K562 (cell line): Measurements from ENCODE around the gene MYOZ1. TPM values are rescaled to one million over a fixed set of nuclear protein-coding genes. Genes with fewer than 3 reads are reported as not detected.

ENCODE experiments used
- BACH1 ChIP-seq: fragments of 200-800 bp; sonication (Bioruptor generic); IDR thresholded peaks from 2 replicates; pipeline ENCODE4 v1.6.1; 2016; ENCODE audit warnings: missing genetic modification characterization, missing compliant biosample characterization
- BRD4 ChIP-seq: fragments of 200-600 bp; sonication (generic); IDR thresholded peaks from 2 replicates; pipeline ENCODE4 v1.6.1; 2017; ENCODE audit warnings: inconsistent platforms
- CREB1 ChIP-seq, 2 experiments: sonication (generic) in 1 of 2; formaldehyde crosslinking in 1 of 2; IDR thresholded peaks; 2 replicates each; pipeline versions ENCODE4 v1.6.1 to v1.8.0; 2012 to 2022; ENCODE audit warnings: inconsistent platforms in 1 of 2, mild to moderate bottlenecking in 1 of 2, missing genetic modification reagents in 1 of 2, moderate library complexity in 1 of 2
- DNMT1 ChIP-seq: fragments of 450-650 bp; IDR thresholded peaks from 2 replicates; pipeline ENCODE4 v1.6.1; 2016; ENCODE audit warnings: antibody characterized with exemption, mild to moderate bottlenecking
- ELF4 ChIP-seq: fragments of 450-650 bp; formaldehyde crosslinking; IDR thresholded peaks from 2 replicates; pipeline ENCODE4 v1.4.0; 2022; ENCODE audit warnings: missing genetic modification characterization
- ERF ChIP-seq: fragments of 450-650 bp; formaldehyde crosslinking; IDR thresholded peaks from 2 replicates; pipeline ENCODE4 v1.4.0; 2020; ENCODE audit warnings: mild to moderate bottlenecking, mixed read lengths
- GABPB2 ChIP-seq: fragments of 250-450 bp; sonication (Bioruptor Pico); conservative IDR thresholded peaks from 2 replicates; pipeline ENCODE4 v1.5.1; 2021; ENCODE audit warnings: mild to moderate bottlenecking
- HMGN3 ChIP-seq: IDR thresholded peaks from 2 replicates; pipeline ENCODE4 v1.6.1; 2011; ENCODE audit warnings: borderline replicate concordance, low read depth, mild to moderate bottlenecking, mixed read lengths, low read length; ENCODE audit not compliant: insufficient read length; ENCODE audit errors: extremely low read depth
- JUN ChIP-seq, 2 experiments: sonication (generic) in 1 of 2; formaldehyde crosslinking in 1 of 2; IDR thresholded peaks; 2 replicates each; pipeline versions ENCODE4 v1.6.1 to v1.8.0; 2012 to 2022; ENCODE audit warnings: borderline replicate concordance in 2 of 2, mild to moderate bottlenecking in 2 of 2, improper control_type of control experiment in 1 of 2, low read depth in 1 of 2, low read length in 1 of 2, missing genetic modification reagents in 1 of 2
- KHSRP ChIP-seq: fragments of 450-650 bp; IDR thresholded peaks from 2 replicates; pipeline ENCODE4 v1.6.1; 2017
- MBD2 ChIP-seq: sonication (generic); IDR thresholded peaks from 2 replicates; pipeline ENCODE4 v1.6.1; 2016; ENCODE audit warnings: low read depth, borderline replicate concordance
- NONO ChIP-seq, 2 experiments: fragments of 200-400 bp in 1 of 2; fragments of 450-650 bp in 1 of 2; formaldehyde crosslinking in 1 of 2; IDR thresholded peaks; 2 replicates each; pipeline ENCODE4 v1.6.1; 2017; ENCODE audit warnings: low read depth in 2 of 2, mild to moderate bottlenecking in 2 of 2, moderate library complexity in 2 of 2, low read length in 1 of 2
- PRPF4 ChIP-seq: fragments of 200-400 bp; formaldehyde crosslinking; IDR thresholded peaks from one replicate; pipeline ENCODE4 v1.6.1; 2017; ENCODE audit warnings: low read length, low read depth, mild to moderate bottlenecking; ENCODE audit not compliant: insufficient read depth, poor library complexity, severe bottlenecking
- SIN3A ChIP-seq, 2 experiments: fragments of 150-350 bp in 1 of 2; IDR thresholded peaks; 2 replicates each; pipeline ENCODE4 v1.6.1; 2011 to 2016; ENCODE audit warnings: borderline replicate concordance in 2 of 2, low read depth in 2 of 2, low read length in 2 of 2, mild to moderate bottlenecking in 2 of 2, moderate library complexity in 2 of 2; ENCODE audit not compliant: control insufficient read depth in 1 of 2
- SMARCA4 ChIP-seq: fragments of 450-650 bp; IDR thresholded peaks from 2 replicates; pipeline ENCODE4 v1.6.1; 2016
- YY1 ChIP-seq, 3 experiments: IDR thresholded peaks; 2 replicates each; pipeline ENCODE4 v1.6.1; 2011; ENCODE audit warnings: low read length in 2 of 3, mild to moderate bottlenecking in 2 of 3, moderate library complexity in 2 of 3, borderline replicate concordance in 1 of 3, control low read depth in 1 of 3, low read depth in 1 of 3; ENCODE audit not compliant: insufficient read depth in 3 of 3, insufficient replicate concordance in 2 of 3, control insufficient read depth in 1 of 3, insufficient read length in 1 of 3; ENCODE audit errors: extremely low read depth in 1 of 3
- ZFPM2 ChIP-seq: fragments of 250-450 bp; sonication (Bioruptor Pico); IDR thresholded peaks from 2 replicates; pipeline ENCODE4 v1.5.1; 2022; ENCODE audit warnings: mild to moderate bottlenecking
- ZNF124 ChIP-seq: sonication (generic); formaldehyde crosslinking; IDR thresholded peaks from 2 replicates; pipeline ENCODE4 v1.8.1; 2022; ENCODE audit warnings: missing genetic modification reagents
- ZNF785 ChIP-seq: fragments of 250-450 bp; sonication (Bioruptor Pico); IDR thresholded peaks from 2 replicates; pipeline ENCODE4 v1.4.0; 2020; ENCODE audit warnings: mild to moderate bottlenecking
- polyA plus RNA-seq, 8 experiments: library from polyadenylated mRNA; depleted of rRNA in 4 of 8; stranded (reverse) in 5 of 8; unstranded in 3 of 8; fragments of >200 nt; fragmentation: Nextera tagmentation in 2 of 8; fragmentation: Illumina TruSeq in 1 of 8; extraction: Ambion mirVana in 2 of 8; extraction: Trizol in 1 of 8; gene quantifications; 2 replicates each; pipeline versions ENCODE4 v1.2.1 to v1.2.3, GENCODE V29; 2011 to 2014; ENCODE audit warnings: inconsistent platforms in 1 of 8, missing spikeins in 1 of 8
- total RNA-seq, 7 experiments: library from RNA; depleted of rRNA in 6 of 7; stranded (reverse); fragments of >200 nt in 6 of 7; fragmentation: Illumina TruSeq in 2 of 7; extraction: Trizol in 2 of 7; gene quantifications; 2 replicates each; pipeline versions ENCODE4 v1.2.1 to v1.2.3, GENCODE V29; 2011 to 2021; ENCODE audit warnings: low replicate concordance in 1 of 7
- TF ChIP-seq, protein P1 (sequence below): fragments of 450-650 bp; IDR thresholded peaks from 2 replicates; pipeline ENCODE4 v1.6.1; 2017; ENCODE audit warnings: antibody characterized with exemption, mild to moderate bottlenecking
- TF ChIP-seq, protein P2 (sequence below), 2 experiments: fragments of 450-650 bp; conservative IDR thresholded peaks; 2 replicates each; pipeline ENCODE4 v1.6.1; 2017; ENCODE audit warnings: mild to moderate bottlenecking in 2 of 2, moderate library complexity in 2 of 2

MYOZ1 gene
- total and polyA plus RNA-seq, 9 of the 15 experiments (the other 6 are each of a cell fraction or from before 2014, with no cell fraction given) = 0.03 to 0.18 (median 0.07) TPM; not detected in 5

DNA sequence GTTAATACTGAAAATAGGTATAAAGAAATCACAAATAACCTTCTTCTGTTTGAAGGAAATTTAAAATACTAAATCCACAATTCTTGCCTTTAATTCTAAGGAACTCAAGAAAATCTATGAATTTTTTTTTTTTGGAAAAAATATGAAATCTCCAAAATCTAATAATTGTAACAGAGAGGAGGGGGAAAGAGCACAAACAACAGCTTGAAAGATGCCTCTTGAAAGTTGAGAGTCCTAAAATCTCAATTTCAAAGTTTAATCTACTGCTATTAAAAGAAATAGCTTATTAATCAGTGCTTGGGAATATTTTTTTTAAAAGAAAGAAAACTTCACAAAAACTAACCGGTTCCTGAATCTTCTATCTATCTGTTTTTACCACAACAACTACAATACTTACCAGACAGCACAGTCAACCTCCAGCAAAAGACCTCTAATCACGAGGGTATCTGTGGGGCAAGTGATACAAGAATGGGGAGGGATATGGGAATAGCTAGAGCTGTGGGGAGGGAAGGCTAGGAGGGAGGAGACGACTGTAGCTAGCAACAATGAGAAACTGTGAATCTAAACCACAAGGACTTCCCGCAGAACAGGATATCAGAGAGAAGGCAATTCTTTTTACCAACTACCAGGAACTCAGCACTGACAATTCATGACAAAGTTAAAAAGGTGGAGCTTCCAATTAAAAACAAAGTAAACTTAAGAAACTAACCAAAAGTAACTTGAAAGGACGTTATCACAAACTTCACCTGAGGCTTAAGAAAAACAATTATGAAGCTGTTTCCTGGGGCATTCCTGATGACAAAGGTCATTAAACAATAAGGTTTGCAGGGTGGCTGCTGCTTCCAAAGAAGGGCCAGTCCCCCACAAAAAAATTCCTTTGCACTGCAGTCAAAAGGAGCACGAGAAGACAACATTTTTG, 50.1 kb downstream of the MYOZ1 start, which contains the start of gene USP54 (continued):
- TF ChIP-seq BRD4 (no peak), NONO (IDR thresholded peaks at IDR 0.05; ENCODE audit: low read depth in 2 of 2, low read length in 1 of 2) (peak in 1 of 2 experiments; percentile 31; a peak in 1 of 4 replicates), HMGN3 (no peak), JUN (IDR thresholded peaks at IDR 0.05; ENCODE audit: borderline replicate concordance, low read depth, low read length) (no peak), JUN (CRISPR knock-in tag; IDR thresholded peaks at IDR 0.05; ENCODE audit: borderline replicate concordance) (no peak), SMARCA4 (peak; percentile 70), PRPF4 (no peak), SIN3A (IDR thresholded peaks at IDR 0.05; ENCODE audit: borderline replicate concordance in 2 of 2, control insufficient read depth in 1 of 2, low read depth in 2 of 2, low read length in 2 of 2) (no peak), BACH1 (peak; percentile 21; the same call in 1 of the 2 replicates), ZNF124 (CRISPR knock-in tag) (no peak), KHSRP (no peak), ELF4 (CRISPR knock-in tag) (peak; percentile 90), GABPB2 (CRISPR knock-in tag) (no peak), YY1 (IDR thresholded peaks at IDR 0.05; ENCODE audit: borderline replicate concordance in 1 of 3, control insufficient read depth in 1 of 3, extremely low read depth in 1 of 3, insufficient read depth in 3 of 3, insufficient read length in 1 of 3, insufficient replicate concordance in 2 of 3, low read depth in 1 of 3, low read length in 2 of 3) (no peak), CREB1 (IDR thresholded peaks at IDR 0.05) (no peak), CREB1 (CRISPR knock-in tag; IDR thresholded peaks at IDR 0.05) (no peak), ZFPM2 (no peak), ZNF785 (CRISPR knock-in tag) (no peak), MBD2 (no peak), ERF (no peak), DNMT1 (no peak)
- TF ChIP-seq, protein P1, sequence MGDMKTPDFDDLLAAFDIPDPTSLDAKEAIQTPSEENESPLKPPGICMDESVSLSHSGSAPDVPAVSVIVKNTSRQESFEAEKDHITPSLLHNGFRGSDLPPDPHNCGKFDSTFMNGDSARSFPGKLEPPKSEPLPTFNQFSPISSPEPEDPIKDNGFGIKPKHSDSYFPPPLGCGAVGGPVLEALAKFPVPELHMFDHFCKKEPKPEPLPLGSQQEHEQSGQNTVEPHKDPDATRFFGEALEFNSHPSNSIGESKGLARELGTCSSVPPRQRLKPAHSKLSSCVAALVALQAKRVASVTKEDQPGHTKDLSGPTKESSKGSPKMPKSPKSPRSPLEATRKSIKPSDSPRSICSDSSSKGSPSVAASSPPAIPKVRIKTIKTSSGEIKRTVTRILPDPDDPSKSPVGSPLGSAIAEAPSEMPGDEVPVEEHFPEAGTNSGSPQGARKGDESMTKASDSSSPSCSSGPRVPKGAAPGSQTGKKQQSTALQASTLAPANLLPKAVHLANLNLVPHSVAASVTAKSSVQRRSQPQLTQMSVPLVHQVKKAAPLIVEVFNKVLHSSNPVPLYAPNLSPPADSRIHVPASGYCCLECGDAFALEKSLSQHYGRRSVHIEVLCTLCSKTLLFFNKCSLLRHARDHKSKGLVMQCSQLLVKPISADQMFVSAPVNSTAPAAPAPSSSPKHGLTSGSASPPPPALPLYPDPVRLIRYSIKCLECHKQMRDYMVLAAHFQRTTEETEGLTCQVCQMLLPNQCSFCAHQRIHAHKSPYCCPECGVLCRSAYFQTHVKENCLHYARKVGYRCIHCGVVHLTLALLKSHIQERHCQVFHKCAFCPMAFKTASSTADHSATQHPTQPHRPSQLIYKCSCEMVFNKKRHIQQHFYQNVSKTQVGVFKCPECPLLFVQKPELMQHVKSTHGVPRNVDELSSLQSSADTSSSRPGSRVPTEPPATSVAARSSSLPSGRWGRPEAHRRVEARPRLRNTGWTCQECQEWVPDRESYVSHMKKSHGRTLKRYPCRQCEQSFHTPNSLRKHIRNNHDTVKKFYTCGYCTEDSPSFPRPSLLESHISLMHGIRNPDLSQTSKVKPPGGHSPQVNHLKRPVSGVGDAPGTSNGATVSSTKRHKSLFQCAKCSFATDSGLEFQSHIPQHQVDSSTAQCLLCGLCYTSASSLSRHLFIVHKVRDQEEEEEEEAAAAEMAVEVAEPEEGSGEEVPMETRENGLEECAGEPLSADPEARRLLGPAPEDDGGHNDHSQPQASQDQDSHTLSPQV = no peak
- TF ChIP-seq, protein P2, sequence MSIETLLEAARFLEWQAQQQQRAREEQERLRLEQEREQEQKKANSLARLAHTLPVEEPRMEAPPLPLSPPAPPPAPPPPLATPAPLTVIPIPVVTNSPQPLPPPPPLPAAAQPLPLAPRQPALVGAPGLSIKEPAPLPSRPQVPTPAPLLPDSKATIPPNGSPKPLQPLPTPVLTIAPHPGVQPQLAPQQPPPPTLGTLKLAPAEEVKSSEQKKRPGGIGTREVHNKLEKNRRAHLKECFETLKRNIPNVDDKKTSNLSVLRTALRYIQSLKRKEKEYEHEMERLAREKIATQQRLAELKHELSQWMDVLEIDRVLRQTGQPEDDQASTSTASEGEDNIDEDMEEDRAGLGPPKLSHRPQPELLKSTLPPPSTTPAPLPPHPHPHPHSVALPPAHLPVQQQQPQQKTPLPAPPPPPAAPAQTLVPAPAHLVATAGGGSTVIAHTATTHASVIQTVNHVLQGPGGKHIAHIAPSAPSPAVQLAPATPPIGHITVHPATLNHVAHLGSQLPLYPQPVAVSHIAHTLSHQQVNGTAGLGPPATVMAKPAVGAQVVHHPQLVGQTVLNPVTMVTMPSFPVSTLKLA (conservative IDR thresholded peaks at IDR 0.05) = peak in 1 of 2 experiments; percentile 3; a peak in 1 of 4 replicates
